GM18499 (cell line): ENCODE measurements around the gene BRD3OS.

Source experiments
- ATAC-seq: cut with Tn5 transposase; IDR thresholded peaks from one replicate; pipeline ENCODE4 v1.9.1; 2021; ENCODE audit warnings: moderate number of reproducible peaks; ENCODE audit not compliant: insufficient read depth, unreplicated experiment

BRD3OS gene

GRCh38 chr9:134076644-134077043 is 51.4 kb downstream of the BRD3OS start:
- no peak for ATAC-seq
